H9 (cell line): Measurements from ENCODE around the gene LFNG. TPM values are rescaled to one million over a fixed set of nuclear protein-coding genes. Genes with fewer than 3 reads are reported as not detected.

Source experiments
- DNase-seq: peaks from one replicate; pipeline ENCODE4 v3.0.0-alpha.2; 2017
- H2AFZ ChIP-seq: one replicate; pipeline ENCODE4 v1.6.1; 2013; ENCODE audit warnings: mild to moderate bottlenecking, low read length, control low read depth, moderate library complexity
- H2AK5ac ChIP-seq: 2 replicates; pipeline ENCODE4 v1.6.1; 2013; ENCODE audit warnings: low read length, control low read depth, mixed read lengths; ENCODE audit not compliant: insufficient read length
- H2BK120ac ChIP-seq: one replicate; pipeline ENCODE4 v1.6.1; 2013; ENCODE audit warnings: low read depth, mild to moderate bottlenecking, low read length, control low read depth, inconsistent platforms; ENCODE audit not compliant: poor library complexity, severe bottlenecking
- H2BK12ac ChIP-seq: 2 replicates; pipeline ENCODE4 v1.6.1; 2013; ENCODE audit warnings: low read length, control low read depth, mixed read lengths, low read depth; ENCODE audit not compliant: insufficient read length
- H2BK15ac ChIP-seq: 2 replicates; pipeline ENCODE4 v1.6.1; 2013; ENCODE audit warnings: low read depth, low read length, control low read depth
- H2BK20ac ChIP-seq: one replicate; pipeline ENCODE4 v1.6.1; 2013; ENCODE audit warnings: low read depth, mild to moderate bottlenecking, low read length, control low read depth, inconsistent platforms; ENCODE audit not compliant: poor library complexity, severe bottlenecking
- H2BK5ac ChIP-seq: 2 replicates; pipeline ENCODE4 v1.6.1; 2013; ENCODE audit warnings: low read length, control low read depth, mixed read lengths; ENCODE audit not compliant: insufficient read length
- H3K14ac ChIP-seq: 2 replicates; pipeline ENCODE4 v1.6.1; 2013; ENCODE audit warnings: low read length, control low read depth; ENCODE audit not compliant: insufficient read depth
- H3K18ac ChIP-seq: 2 replicates; pipeline ENCODE4 v1.6.1; 2013; ENCODE audit warnings: low read depth, mild to moderate bottlenecking, mixed read lengths, low read length, control low read depth; ENCODE audit not compliant: insufficient read length
- H3K23ac ChIP-seq: 2 replicates; pipeline ENCODE4 v1.6.1; 2013; ENCODE audit warnings: low read length, control low read depth, mixed read lengths, low read depth; ENCODE audit not compliant: insufficient read length
- H3K23me2 ChIP-seq: 2 replicates; pipeline ENCODE4 v1.6.1; 2013; ENCODE audit warnings: low read depth, mild to moderate bottlenecking, mixed read lengths, low read length, control low read depth; ENCODE audit not compliant: insufficient read length, poor library complexity, severe bottlenecking
- H3K27ac ChIP-seq: 2 replicates; pipeline ENCODE4 v1.5.1; 2013; ENCODE audit warnings: low read length, control low read depth, mixed read lengths, low read depth; ENCODE audit not compliant: insufficient read length
- H3K27me3 ChIP-seq: 2 replicates; pipeline ENCODE4 v1.6.1; 2013; ENCODE audit warnings: low read length, control low read depth, inconsistent platforms; ENCODE audit not compliant: insufficient read depth
- H3K4ac ChIP-seq: 2 replicates; pipeline ENCODE4 v1.6.1; 2013; ENCODE audit warnings: low read depth, mild to moderate bottlenecking, control low read depth, inconsistent platforms, low read length, moderate library complexity
- H3K4me1 ChIP-seq: 2 replicates; pipeline ENCODE4 v1.6.1; 2013; ENCODE audit warnings: low read length, control low read depth, inconsistent platforms; ENCODE audit not compliant: insufficient read depth
- H3K4me2 ChIP-seq: 2 replicates; pipeline ENCODE4 v1.6.1; 2013; ENCODE audit warnings: low read length, control low read depth, mixed read lengths; ENCODE audit not compliant: insufficient read length, insufficient read depth
- H3K56ac ChIP-seq: 2 replicates; pipeline ENCODE4 v1.6.1; 2013; ENCODE audit warnings: low read depth, mild to moderate bottlenecking, mixed read lengths, low read length, control low read depth; ENCODE audit not compliant: insufficient read length
- H3K79me1 ChIP-seq: 2 replicates; pipeline ENCODE4 v1.6.1; 2013; ENCODE audit warnings: low read depth, mild to moderate bottlenecking, moderate library complexity, low read length, control low read depth, inconsistent platforms; ENCODE audit not compliant: insufficient read depth, poor library complexity, severe bottlenecking
- H3K79me2 ChIP-seq: 2 replicates; pipeline ENCODE4 v1.6.1; 2013; ENCODE audit warnings: low read length, control low read depth, inconsistent platforms; ENCODE audit not compliant: insufficient read depth
- H3K9ac ChIP-seq: 2 replicates; pipeline ENCODE4 v1.6.1; 2013; ENCODE audit warnings: low read length, control low read depth, mixed read lengths; ENCODE audit not compliant: insufficient read length; ENCODE audit errors: extremely low read depth
- H3K9me3 ChIP-seq: one replicate; pipeline ENCODE4 v1.6.1; 2013; ENCODE audit warnings: low read depth, low read length, inconsistent platforms; ENCODE audit not compliant: control insufficient read depth
- H3T11ph ChIP-seq: one replicate; pipeline ENCODE4 v1.6.1; 2013; ENCODE audit warnings: mild to moderate bottlenecking, low read length, control low read depth, inconsistent platforms
- H4K20me1 ChIP-seq: one replicate; pipeline ENCODE4 v1.6.1; 2013; ENCODE audit not compliant: control insufficient read depth, insufficient read length, insufficient read depth
- H4K5ac ChIP-seq: 2 replicates; pipeline ENCODE4 v1.6.1; 2013; ENCODE audit warnings: low read depth, mild to moderate bottlenecking, mixed read lengths, low read length, control low read depth; ENCODE audit not compliant: insufficient read length
- H4K8ac ChIP-seq: replicated peaks from 2 replicates; pipeline ENCODE4 v1.6.1; 2013; ENCODE audit warnings: low read length, control low read depth, mixed read lengths, low read depth; ENCODE audit not compliant: insufficient read length
- H4K91ac ChIP-seq: 2 replicates; pipeline ENCODE4 v1.6.1; 2013; ENCODE audit warnings: low read depth, mild to moderate bottlenecking, moderate library complexity, mixed read lengths, low read length, control low read depth; ENCODE audit not compliant: insufficient read length
- H3K27ac Mint-ChIP-seq, 3 experiments: 2 replicates in 2 of 3; 3 replicates in 1 of 3; pipeline ENCODE4 v1.8.0; 2020 to 2021; ENCODE audit warnings: mixed read lengths in 3 of 3, mild to moderate bottlenecking in 1 of 3, moderate library complexity in 1 of 3
- H3K27me3 Mint-ChIP-seq: 2 replicates; pipeline ENCODE4 v1.8.0; 2021; ENCODE audit warnings: low read depth, mild to moderate bottlenecking, moderate library complexity, mixed read lengths
- H3K36me3 Mint-ChIP-seq, 3 experiments: 2 replicates in 2 of 3; 3 replicates in 1 of 3; pipeline ENCODE4 v1.8.0; 2020 to 2021; ENCODE audit warnings: low read depth in 3 of 3, mixed read lengths in 3 of 3; ENCODE audit not compliant: insufficient read depth in 1 of 3
- H3K4me1 Mint-ChIP-seq, 2 experiments: 2 replicates each; pipeline ENCODE4 v1.8.0; 2020; ENCODE audit warnings: mixed read lengths in 2 of 2
- H3K4me3 Mint-ChIP-seq, 2 experiments: 2 replicates in 1 of 2; 3 replicates in 1 of 2; pipeline ENCODE4 v1.8.0; 2020 to 2021; ENCODE audit warnings: mild to moderate bottlenecking in 2 of 2, mixed read lengths in 2 of 2, moderate library complexity in 1 of 2
- H3K9me3 Mint-ChIP-seq, 2 experiments: 2 replicates in 1 of 2; 3 replicates in 1 of 2; pipeline ENCODE4 v1.8.0; 2020; ENCODE audit warnings: mild to moderate bottlenecking in 2 of 2, mixed read lengths in 2 of 2, moderate library complexity in 1 of 2
- WGBS: extraction: QIAGEN DNeasy Blood & Tissue Kit; methylation state at CpG from one replicate; pipeline ENCODE4 v1.1.7; 2013; ENCODE audit warnings: missing lambda C conversion rate, low lambda C conversion rate, mixed read lengths; ENCODE audit not compliant: insufficient read length; ENCODE audit errors: extremely low coverage; 5-methylcytosine and 5-hydroxymethylcytosine counted together
- total RNA-seq: library from RNA; stranded (reverse); gene quantifications from 2 replicates; pipeline ENCODE4 v1.2.1, GENCODE V29; 2021
- TF ChIP-seq, protein P1 (sequence below): fragments of 200-600 bp; sonication (generic); conservative IDR thresholded peaks from 3 replicates; pipeline ENCODE4 v1.8.0; 2021; ENCODE audit warnings: antibody characterized with exemption, mild to moderate bottlenecking

LFNG gene
- total RNA-seq, 1 experiment from 2014 or later: 52.9 TPM

DNA sequence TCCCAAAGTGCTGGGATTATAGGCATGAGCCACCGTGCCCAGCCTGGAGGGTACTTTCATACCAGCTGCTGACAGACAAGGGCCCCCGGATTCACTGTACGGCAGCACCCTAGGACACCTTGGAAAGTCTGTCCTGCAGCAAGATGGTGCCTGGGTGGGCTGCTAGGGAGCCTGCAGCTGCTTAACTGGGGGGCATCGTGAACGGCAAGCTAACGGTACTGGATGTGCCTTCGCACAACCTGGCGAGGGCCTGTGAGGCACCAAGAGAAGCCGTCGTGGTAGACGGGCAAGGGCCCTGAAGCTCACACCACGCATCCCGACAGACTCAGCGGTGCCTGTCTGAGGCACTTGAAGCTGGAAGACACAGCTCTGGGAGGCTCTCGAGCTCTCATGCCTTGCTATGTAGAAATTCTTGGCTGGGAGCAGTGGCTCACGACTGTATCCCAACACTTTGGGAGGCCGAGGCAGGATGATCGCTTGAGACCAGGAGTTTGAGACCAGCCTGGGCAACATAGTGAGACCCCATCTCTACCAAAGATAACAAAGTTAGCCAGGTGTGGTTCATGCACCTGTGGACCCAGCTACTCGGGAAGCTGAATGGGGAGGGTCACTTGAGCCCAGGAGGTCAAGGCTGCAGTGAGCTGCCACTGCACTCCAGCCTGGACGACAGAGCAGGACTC lies 26.3 kb downstream of the LFNG start:
- no peak overlapping the region for H2BK12ac ChIP-seq
- H3K9me3 ChIP-seq: no peaks in the 10 kb centered on the region
- no peak overlapping the region for H3K23ac ChIP-seq
- no peak overlapping the region for H3K4me2 ChIP-seq
- no peak overlapping the region for H3K18ac ChIP-seq
- H4K20me1 ChIP-seq: no peaks in the 10 kb centered on the region
- H3K36me3 Mint-ChIP-seq: peaks cover 15 to 66% (median 61%) of the 10 kb centered on the region in 3 experiments
- H3K27ac ChIP-seq: no peak overlapping the region
- no peak overlapping the region for H3K14ac ChIP-seq
- H3K9me3 Mint-ChIP-seq: no peaks in the 10 kb centered on the region
- H3K4me1 Mint-ChIP-seq: no peaks in the 10 kb centered on the region
- no peak overlapping the region for H3K9ac ChIP-seq
- no peak overlapping the region for H4K5ac ChIP-seq
- H3K79me1 ChIP-seq: no peaks in the 10 kb centered on the region
- no peak overlapping the region for H3K4me3 Mint-ChIP-seq
- no peaks in the 10 kb centered on the region for H3K4me1 ChIP-seq
- no peak overlapping the region for H3K27ac Mint-ChIP-seq
- no peak overlapping the region for H4K8ac ChIP-seq
- H3K4ac ChIP-seq: no peak overlapping the region
- no peaks in the 10 kb centered on the region for H3K27me3 Mint-ChIP-seq
- H3T11ph ChIP-seq: no peak overlapping the region
- H2AFZ ChIP-seq: no peak overlapping the region
- H3K23me2 ChIP-seq: no peaks in the 10 kb centered on the region
- no peak overlapping the region for H2BK5ac ChIP-seq
- no peak overlapping the region for H4K91ac ChIP-seq
- H2BK120ac ChIP-seq: no peak overlapping the region
- no peak overlapping the region for H2BK15ac ChIP-seq
- no peak overlapping the region for H3K56ac ChIP-seq
- H3K27me3 ChIP-seq: no peaks in the 10 kb centered on the region
- TF ChIP-seq, protein P1, sequence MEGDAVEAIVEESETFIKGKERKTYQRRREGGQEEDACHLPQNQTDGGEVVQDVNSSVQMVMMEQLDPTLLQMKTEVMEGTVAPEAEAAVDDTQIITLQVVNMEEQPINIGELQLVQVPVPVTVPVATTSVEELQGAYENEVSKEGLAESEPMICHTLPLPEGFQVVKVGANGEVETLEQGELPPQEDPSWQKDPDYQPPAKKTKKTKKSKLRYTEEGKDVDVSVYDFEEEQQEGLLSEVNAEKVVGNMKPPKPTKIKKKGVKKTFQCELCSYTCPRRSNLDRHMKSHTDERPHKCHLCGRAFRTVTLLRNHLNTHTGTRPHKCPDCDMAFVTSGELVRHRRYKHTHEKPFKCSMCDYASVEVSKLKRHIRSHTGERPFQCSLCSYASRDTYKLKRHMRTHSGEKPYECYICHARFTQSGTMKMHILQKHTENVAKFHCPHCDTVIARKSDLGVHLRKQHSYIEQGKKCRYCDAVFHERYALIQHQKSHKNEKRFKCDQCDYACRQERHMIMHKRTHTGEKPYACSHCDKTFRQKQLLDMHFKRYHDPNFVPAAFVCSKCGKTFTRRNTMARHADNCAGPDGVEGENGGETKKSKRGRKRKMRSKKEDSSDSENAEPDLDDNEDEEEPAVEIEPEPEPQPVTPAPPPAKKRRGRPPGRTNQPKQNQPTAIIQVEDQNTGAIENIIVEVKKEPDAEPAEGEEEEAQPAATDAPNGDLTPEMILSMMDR: no peak
- no peaks in the 10 kb centered on the region for H3K79me2 ChIP-seq
- no peak overlapping the region for H2AK5ac ChIP-seq
- WGBS: no CpG with 5 or more reads among the region's 20 CpGs
- DNase-seq: no peak
- H2BK20ac ChIP-seq: no peak overlapping the region
